Measurements from ENCODE around the gene NSL1.
A peak's percentile ranks its signal among the peaks of the same experiment; 100 is the strongest.
"Not testable (repeated sequence)": the region's sequence is repeated elsewhere in the genome, so short reads cannot be mapped to it uniquely, and the experiment has no call there.

The NSL1 gene

GRCh38 chr1:212716161-212716560 lies 75.4 kb downstream of the NSL1 start:
- no peak for TF ChIP-seq CTCF (IDR thresholded peaks at IDR 0.05; ENCODE audit: low read depth, low read length, missing control alignments)
- in situ Hi-C loops (cut with HindIII; ENCODE audit: low sequenced_read_pairs), result no loop called here
- H3K4me3 ChIP-seq (ENCODE audit: low read depth, low read length), result no peak overlapping the region
- DNase-seq (ENCODE audit: low read depth), result no peak

GRCh38 chr1:212713465-212714136 lies 78.0 kb downstream of the NSL1 start:
- no peak for TF ChIP-seq CTCF (IDR thresholded peaks at IDR 0.05; ENCODE audit: low read depth, low read length, missing control alignments)
- DNase-seq (ENCODE audit: low read depth), result no peak
- no peak overlapping the region for H3K4me3 ChIP-seq (ENCODE audit: low read depth, low read length)
- in situ Hi-C loops (cut with HindIII; ENCODE audit: low sequenced_read_pairs), result no loop called here

- no peak overlapping the region for H3K4me3 ChIP-seq (ENCODE audit: low read depth, low read length)
- no peak for TF ChIP-seq CTCF (IDR thresholded peaks at IDR 0.05; ENCODE audit: low read depth, low read length, missing control alignments)
- peak; percentile 37 for DNase-seq (ENCODE audit: low read depth)
- in situ Hi-C loops (cut with HindIII; ENCODE audit: low sequenced_read_pairs), result no loop called here
These were observed 78.9 kb downstream of the NSL1 start for GRCh38 chr1:212712451-212713303.

- DNase-seq (ENCODE audit: low read depth); in situ Hi-C loops (cut with HindIII; ENCODE audit: low sequenced_read_pairs); H3K4me3 ChIP-seq (ENCODE audit: low read depth, low read length): not testable (repeated sequence)
These were observed 79.6 kb downstream of the NSL1 start for GRCh38 chr1:212711974-212712373.

DNA sequence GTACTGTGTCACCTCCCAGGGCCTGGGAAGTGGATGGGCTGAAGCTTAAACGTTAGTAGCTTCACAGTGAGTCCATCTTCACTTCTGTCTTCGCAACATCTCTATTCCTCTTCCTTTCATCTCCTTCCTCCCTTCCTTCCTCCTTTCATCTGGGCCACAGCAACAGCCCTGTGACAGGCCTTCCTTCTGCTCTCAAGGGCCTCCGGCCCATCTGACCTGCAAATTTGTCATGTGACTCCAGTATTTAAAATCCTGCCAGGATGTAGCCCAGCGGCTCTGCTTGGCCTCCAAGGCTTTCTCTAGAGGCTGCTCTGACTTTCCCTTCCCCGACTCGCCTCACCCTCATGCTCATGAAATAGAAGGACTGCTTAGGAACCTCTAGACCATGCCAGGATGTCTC lies 81.0 kb downstream of the NSL1 start:
- DNase-seq (ENCODE audit: low read depth), result no peak
- no peak for TF ChIP-seq CTCF (IDR thresholded peaks at IDR 0.05; ENCODE audit: low read depth, low read length, missing control alignments)
- H3K4me3 ChIP-seq (ENCODE audit: low read depth, low read length), result no peak overlapping the region
- in situ Hi-C loops (cut with HindIII; ENCODE audit: low sequenced_read_pairs), result no loop called here

DNA sequence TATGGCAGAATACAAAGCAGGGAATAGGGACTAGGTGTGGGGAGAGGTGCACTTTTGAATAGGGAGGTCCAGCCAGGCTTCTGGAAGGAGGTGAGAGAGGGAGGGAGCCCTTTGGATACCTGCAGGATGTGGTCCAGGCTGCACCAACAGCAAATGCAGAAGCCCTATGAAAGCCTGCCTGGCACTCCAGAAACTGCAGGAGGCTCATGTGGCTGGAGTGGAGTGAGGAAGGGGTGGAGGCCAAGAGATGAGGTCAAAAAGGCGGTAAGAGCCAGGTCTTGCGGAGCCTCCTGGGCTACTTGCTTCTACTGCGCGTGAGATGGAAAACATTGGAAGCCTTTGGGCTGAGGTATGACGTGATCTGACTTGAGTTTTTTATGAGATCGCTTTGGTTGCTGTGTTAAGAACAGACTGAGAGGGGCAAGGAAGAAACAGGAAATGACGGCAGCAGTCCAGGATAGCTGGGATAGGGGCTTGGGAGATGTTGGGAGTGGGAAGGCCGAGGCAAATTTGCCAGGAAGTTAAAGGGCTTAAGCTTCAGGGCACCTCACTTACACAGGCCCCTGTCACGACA lies 87.5 kb downstream of the NSL1 start:
- no peak for TF ChIP-seq CTCF (IDR thresholded peaks at IDR 0.05; ENCODE audit: low read depth, low read length, missing control alignments)
- no peak overlapping the region for H3K4me3 ChIP-seq (ENCODE audit: low read depth, low read length)
- in situ Hi-C loops (cut with HindIII; ENCODE audit: low sequenced_read_pairs), result no loop called here
- DNase-seq (ENCODE audit: low read depth), result no peak

- no peak for DNase-seq (ENCODE audit: low read depth)
- TF ChIP-seq CTCF (IDR thresholded peaks at IDR 0.05; ENCODE audit: low read depth, low read length, missing control alignments), result no peak
- H3K4me3 ChIP-seq (ENCODE audit: low read depth, low read length), result no peak overlapping the region
- in situ Hi-C loops (cut with HindIII; ENCODE audit: low sequenced_read_pairs), result no loop called here
These were observed 88.9 kb downstream of the NSL1 start for GRCh38 chr1:212702672-212703071.

Data from astrocyte of the cerebellum (primary cell).